Activated T-helper 1 cell treated with Interleukin-2 at 50 U/mL for 16 hours (primary cell): ENCODE data around the gene RFTN1.

Experiments
- DNase-seq: peaks from one replicate; pipeline ENCODE4 v3.0.0-alpha.2; 2020; ENCODE audit warnings: low read depth

RFTN1 gene

DNA sequence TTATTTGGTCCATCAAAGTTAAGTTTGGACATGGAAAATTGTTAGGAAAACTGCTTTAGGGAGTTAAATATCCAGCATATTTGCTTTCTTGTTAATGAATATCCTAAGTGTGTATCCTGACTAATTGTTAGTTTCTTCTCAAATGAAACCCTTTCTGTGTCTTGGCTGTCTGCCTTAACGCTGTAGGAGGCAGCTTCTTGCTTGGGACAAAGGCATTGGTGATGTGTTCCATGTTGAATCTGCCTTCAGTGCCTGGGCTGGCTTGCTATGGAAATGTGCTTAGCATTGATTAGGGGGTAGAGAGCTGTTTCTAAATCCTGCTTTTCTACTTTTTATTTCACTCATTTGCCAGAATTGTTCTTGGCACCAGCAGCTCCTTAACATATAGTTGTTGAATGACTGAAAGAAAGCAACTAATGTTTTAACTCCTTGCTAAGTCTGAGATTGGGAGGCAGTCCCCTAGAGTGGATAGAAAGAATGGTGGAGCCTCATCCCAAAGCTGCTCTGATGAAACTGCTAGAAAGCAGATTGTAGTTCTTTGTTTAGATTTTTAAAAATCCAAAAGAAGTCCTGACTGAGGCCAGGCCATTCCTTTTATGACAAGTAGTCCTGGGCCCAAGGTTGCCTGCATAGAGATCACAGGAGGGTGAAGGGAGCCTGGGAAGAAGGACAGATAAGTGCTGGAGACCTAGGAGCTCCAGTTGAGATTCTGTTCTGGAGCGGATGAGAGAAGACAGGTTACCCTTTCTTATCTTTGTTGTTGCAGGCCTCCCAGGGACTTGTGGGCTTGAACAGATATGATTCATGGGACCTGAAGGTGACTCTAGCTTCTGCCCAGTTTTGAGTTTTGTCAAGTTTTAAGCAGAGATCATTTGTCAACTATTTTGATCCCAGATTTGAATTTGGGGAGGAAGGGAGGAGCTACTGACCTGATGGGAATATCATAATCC lies 209.2 kb downstream of the RFTN1 start:
- no peak for DNase-seq

DNA sequence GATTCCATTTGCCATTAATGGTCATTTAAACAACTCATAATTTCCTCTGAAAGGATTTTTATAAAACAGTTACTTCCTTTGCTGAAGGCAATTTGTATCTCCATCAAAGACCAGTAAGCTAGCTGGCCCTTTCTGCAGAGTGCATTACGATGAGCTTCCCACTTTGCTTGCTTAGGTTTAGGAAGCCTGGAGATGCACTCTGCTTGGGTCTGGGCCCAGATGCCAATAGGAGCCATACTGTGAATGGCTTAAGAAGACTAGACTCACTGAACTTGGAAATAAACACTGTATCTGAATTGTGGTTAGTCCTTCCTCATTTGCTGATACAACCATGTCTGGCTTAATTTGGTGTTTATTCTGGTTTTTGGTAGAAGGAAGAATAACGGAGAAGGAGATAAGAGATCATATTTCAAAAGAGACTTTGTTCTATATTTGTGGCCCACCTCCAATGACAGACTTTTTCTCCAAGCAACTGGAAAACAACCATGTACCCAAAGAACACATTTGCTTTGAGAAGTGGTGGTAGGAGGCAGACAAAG lies 210.4 kb downstream of the RFTN1 start:
- DNase-seq, result no peak

DNA sequence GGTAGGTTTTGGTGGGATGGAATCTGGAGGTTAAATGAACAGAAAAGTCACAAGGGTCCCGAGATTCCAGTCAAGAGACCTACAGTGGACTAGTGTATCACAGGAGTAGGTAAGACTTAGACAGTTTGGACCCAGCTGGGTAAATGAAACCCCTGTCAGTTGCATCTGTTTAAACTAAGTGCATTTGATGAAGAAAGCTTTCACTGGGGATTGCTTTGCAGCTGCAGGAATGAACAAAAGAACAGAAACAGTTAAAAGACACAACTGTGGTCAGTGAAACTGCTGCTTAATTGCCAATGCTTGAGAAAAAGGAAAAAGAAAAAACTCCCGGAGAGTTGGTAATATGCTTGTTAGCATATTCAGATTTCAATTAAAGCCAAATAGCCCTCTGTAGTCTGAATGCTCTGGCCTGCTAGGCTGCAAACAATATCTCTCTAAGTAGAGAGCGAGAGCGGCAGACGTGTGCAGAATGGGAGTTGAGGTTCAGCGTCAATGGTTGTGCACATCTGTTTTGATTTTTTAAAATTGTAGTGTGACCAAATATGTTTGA lies 211.3 kb downstream of the RFTN1 start:
- no peak for DNase-seq

- DNase-seq, result no peak
These were observed 212.0 kb downstream of the RFTN1 start for GRCh38 chr3:16301507-16301906.

DNA sequence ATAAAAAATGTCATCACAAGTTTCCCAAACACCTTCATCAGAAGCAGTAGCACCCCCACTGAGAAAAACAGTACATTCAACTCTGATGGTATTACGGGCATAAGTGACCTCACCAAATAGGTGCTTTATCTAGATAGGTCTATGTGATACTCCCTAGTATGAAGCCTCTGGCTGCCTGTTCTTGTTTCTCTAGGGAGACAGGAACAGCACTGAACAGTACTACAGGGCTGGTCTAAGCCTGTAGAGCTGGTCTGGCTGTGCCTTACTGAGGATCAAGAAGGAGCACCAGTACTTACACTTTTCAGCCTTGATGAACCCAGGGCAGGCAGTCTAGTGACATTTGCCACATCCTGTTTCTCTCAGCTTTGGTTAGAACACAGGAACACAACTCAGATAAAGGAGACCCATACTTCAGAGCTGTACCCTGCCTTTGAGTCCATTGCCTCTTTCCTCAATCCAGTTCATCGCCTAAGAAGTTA lies 212.6 kb downstream of the RFTN1 start:
- peak; percentile 36 for DNase-seq

DNA sequence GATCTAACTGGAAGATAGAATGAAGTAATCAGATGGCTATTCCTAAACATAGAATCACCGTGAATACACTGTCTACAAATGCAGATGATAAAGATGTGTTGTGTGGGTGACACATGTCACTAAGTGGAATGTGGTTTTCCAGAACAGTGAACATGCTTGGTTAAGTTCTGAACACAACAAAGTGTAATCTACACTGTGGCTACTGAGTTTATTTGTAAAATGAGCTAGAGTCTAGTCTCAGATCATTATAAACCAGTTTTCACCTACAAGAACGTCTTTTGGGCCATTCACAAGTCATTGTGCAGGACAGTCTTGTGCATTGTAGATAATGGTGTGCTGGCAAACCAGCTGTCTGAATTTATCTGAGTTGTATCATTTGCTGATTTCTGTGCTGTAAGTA lies 213.2 kb downstream of the RFTN1 start:
- no peak for DNase-seq

DNA sequence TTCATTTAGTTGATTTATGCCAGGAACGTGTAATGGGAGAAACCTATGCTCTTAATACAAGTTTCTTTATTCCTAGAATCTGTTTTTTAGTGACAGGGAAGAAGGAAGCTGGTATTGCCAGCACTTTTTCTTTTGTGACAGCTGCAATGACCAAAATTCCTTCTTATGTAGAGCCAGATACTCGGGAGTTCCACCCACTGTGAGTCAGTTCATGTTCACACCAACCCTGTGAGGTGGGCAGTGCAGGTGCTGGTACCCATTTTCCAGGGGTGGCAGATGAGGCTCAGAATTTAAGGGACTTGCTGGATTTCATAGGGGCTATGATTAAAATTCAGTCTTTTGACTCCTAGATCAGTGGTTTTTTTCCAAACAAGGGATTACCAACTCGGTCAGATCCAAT lies 213.8 kb downstream of the RFTN1 start:
- no peak for DNase-seq

DNA sequence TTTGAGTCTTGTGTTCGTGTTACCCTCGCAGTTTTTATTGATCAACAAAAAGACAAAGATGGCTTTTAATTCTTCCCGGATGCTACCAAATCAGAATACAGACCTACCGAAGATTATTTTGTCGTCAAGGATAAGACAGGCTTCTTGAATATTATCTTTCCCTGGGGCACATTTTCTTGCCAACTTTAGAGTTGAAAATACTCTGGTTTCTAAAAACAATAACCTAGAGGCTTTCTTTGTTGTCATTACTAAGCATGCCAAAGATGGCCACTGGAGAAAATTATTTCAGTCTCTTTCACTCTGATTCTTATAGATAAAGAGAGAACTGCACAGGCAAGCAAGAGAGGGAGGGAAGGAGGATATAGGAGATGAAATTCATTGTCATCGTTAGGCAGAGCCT lies 214.6 kb downstream of the RFTN1 start:
- DNase-seq, result no peak

DNA sequence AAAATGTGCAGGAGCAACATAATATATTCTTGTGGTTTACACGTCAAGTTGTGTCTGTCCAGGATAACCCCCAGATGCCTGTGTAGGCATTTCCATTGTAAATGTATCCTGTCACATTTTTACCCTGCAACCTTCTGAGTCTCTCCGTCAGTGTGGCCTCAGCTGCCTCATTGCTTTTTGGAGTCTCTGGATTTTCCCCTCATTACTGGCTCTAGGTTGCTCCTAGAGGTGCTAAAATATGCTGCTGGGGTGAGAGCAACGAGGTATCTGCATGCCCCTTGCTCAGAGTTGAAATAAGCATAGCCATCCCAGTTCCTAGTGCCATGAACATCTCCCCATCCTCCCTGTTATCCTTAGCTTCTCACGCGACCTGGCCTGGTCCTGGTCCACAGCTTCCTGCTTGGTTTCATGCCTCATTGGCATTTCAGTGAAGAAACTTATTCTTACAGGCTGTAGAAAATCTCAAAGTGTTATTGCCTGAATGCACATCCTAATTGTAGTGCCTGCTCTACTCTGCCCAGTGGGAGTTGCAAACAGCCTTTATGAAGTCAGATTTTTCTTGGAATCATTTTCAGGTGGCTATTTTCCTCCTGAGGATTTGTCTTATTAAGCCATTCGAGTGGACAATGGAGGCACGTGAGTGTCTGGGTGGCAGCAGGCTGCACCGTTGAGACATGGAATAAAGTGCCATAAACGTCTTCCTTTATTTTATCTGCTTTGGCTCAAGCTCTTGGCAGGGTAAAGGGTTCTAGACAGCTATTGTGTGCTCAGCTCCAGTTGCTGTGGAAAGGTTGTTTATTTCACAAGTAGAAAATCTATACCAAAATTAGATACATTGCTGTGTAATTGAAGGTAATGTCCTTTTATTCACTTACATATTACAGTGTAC lies 215.3 kb downstream of the RFTN1 start:
- no peak for DNase-seq

GRCh38 chr3:16295298-16295890 lies 218.1 kb downstream of the RFTN1 start:
- DNase-seq, result no peak

DNA sequence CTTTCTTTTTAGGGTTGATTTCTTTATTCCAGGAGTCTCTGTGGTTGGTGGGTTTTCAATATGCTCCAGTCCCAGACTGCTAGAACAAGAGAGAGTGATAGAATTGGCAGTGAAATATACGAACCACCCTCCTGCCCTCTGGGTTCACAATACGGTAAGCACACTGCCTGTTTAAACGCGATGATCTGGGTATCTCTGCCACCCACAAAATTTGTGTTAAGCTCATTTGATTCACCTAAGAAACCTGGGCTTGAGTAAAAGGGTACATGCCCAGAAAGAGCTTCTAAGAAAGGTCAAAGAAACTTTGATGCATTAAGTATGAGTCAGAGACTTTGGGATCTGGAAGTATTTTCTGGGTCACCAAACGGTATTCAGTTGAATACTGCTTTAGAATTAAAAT lies 218.7 kb downstream of the RFTN1 start:
- no peak for DNase-seq

- no peak for DNase-seq
These were observed 222.7 kb downstream of the RFTN1 start for GRCh38 chr3:16290827-16291196.

- no peak for DNase-seq
These were observed 223.3 kb downstream of the RFTN1 start for GRCh38 chr3:16290007-16290826.

- DNase-seq, result no peak
These were observed 224.2 kb downstream of the RFTN1 start for GRCh38 chr3:16289144-16289889.

DNA sequence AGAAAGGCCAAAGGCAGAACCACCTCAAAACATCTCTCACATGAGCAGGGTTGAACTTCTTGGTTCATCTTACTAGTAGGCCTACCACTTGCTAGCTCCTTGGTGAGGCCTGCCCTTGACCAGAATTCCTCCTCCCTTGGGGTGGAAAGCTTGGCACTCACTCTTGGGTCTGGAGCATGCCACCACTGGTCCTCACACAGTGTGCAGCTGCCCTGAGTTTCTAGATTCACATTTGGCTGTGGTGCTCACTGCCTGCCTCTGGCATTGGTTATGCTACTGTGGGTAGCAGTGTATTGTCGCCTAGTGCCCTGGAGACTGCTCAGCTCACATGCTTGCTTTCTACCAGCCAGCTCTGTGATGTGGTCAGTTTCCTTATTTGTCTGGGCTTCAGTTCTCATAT lies 224.8 kb downstream of the RFTN1 start:
- no peak for DNase-seq

GRCh38 chr3:16286751-16287543 lies 226.6 kb downstream of the RFTN1 start:
- DNase-seq, result no peak

- DNase-seq, result peak; percentile 54
These were observed 227.3 kb downstream of the RFTN1 start for GRCh38 chr3:16286161-16286560.

GRCh38 chr3:16284633-16285032 lies 228.9 kb downstream of the RFTN1 start:
- DNase-seq, result no peak

DNA sequence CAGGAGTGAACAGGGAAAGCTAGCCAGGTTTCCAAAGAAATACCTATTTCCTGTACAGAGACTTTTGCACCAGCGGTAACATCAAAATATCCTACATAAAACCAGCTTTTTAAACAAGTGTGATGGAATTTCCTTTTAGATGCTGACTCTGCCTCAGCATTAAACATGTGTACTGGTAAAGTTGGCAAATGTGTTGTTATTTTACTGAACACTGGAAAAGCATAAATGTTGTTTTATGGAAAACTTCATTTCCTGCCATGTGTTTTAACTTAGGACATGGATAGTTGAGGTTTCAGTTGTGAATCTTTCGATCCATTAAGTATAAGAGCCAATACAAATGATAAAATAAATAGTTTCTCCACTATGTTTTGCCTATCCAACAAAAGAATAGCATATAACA lies 232.8 kb downstream of the RFTN1 start:
- DNase-seq, result no peak
